BLaER1 treated with 17β-estradiol and CSF1 and Interleukin-3, amounts not matched to agents 10 nM and 100 nM (cell line): ENCODE measurements around the gene CUL3.

Experiments used
- H3K27ac ChIP-seq, 11 experiments: shearing (Covaris generic); formaldehyde crosslinking; 2 replicates each; pipeline ENCODE4 v1.8.1; 2022
- H3K27me3 ChIP-seq, 11 experiments: shearing (Covaris generic); formaldehyde crosslinking; 2 replicates each; pipeline ENCODE4 v1.8.1; 2022
- H3K36me3 ChIP-seq, 11 experiments: shearing (Covaris generic); formaldehyde crosslinking; 2 replicates each; pipeline ENCODE4 v1.8.1; 2022
- H3K4me1 ChIP-seq, 10 experiments: shearing (Covaris generic); formaldehyde crosslinking; 2 replicates each; pipeline ENCODE4 v1.8.1; 2022
- H3K4me2 ChIP-seq, 11 experiments: shearing (Covaris generic); formaldehyde crosslinking; 2 replicates each; pipeline ENCODE4 v1.8.1; 2022
- H3K4me3 ChIP-seq, 10 experiments: shearing (Covaris generic); formaldehyde crosslinking; 2 replicates each; pipeline ENCODE4 v1.8.1; 2022
- H3K9ac ChIP-seq, 11 experiments: shearing (Covaris generic); formaldehyde crosslinking; 2 replicates each; pipeline ENCODE4 v1.8.1; 2022
- H3K9me3 ChIP-seq, 11 experiments: shearing (Covaris generic); formaldehyde crosslinking; replicated peaks in 1 of 11; 2 replicates each; pipeline ENCODE4 v1.8.1; 2022
- H4K20me1 ChIP-seq, 11 experiments: shearing (Covaris generic); formaldehyde crosslinking; 2 replicates each; pipeline ENCODE4 v1.8.1; 2022
- Cebpa-rat ChIP-seq, 11 experiments: shearing (Covaris generic); IDR thresholded peaks; 2 replicates each; pipeline ENCODE4 v1.8.1; 2022

CUL3 gene

DNA sequence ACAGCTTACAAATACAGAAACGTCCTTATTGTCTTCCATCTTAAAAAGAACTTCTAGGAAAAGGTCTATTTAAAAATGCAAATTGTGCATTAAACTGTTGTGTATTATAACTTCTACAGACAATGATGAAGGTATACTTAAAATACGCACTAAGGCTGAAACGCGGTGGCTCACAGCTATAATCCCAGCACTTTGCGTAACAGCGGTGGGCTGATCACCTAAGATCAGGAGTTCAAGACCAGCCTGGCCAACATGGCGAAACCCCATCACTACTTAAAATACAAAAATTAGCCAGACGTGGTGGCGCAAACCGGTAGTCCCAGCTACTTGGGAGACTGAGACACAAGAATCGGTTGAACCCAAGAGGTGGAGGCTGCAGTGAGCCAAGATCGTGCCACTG lies 4.9 kb downstream of the CUL3 start:
- peaks cover 12 to 72% (median 43%) of the 10 kb centered on the region in 11 experiments; a peak in 20 of 22 replicates for H3K36me3 ChIP-seq
- no peak overlapping the region; a peak in 1 of 22 replicates for H3K9ac ChIP-seq
- peaks cover 88 to 98% (median 94%) of the 10 kb centered on the region in 11 experiments for H4K20me1 ChIP-seq
- H3K9me3 ChIP-seq: peaks cover 0 to 14% (median 6%) of the 10 kb centered on the region in 11 experiments; a peak in 9 of 22 replicates
- peaks cover 42 to 80% (median 54%) of the 10 kb centered on the region in 10 experiments for H3K4me1 ChIP-seq
- peak overlapping the region; percentile 17 to 96 (median 35); a peak in 19 of 22 replicates for H3K4me2 ChIP-seq
- TF ChIP-seq Cebpa-rat (IDR thresholded peaks at IDR 0.05): no peak
- no peak overlapping the region for H3K27ac ChIP-seq
- H3K27me3 ChIP-seq: no peaks in the 10 kb centered on the region
- H3K4me3 ChIP-seq: no peak overlapping the region

DNA sequence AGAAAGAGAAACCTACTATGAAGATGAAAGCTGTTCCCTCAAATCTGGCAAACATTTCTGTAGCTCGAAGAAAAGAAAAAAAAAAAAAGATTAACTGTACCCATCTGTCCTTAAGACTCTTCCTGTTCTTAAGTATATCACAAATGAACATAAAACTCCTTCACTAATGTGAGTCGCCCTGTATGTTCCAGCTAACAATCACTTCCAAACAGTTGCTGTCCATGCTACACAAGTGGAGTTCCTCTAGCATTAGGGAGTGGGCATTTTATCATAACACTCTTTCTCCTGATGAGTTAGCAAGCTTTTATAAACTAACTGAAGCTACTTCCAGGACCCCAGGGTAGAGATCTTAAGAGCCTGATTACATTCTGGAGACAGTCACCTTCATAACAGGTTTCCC lies 5.8 kb downstream of the CUL3 start:
- H3K36me3 ChIP-seq: peaks cover 12 to 76% (median 43%) of the 10 kb centered on the region in 11 experiments; a peak in 20 of 22 replicates
- peaks cover 46 to 89% (median 60%) of the 10 kb centered on the region in 10 experiments for H3K4me1 ChIP-seq

DNA sequence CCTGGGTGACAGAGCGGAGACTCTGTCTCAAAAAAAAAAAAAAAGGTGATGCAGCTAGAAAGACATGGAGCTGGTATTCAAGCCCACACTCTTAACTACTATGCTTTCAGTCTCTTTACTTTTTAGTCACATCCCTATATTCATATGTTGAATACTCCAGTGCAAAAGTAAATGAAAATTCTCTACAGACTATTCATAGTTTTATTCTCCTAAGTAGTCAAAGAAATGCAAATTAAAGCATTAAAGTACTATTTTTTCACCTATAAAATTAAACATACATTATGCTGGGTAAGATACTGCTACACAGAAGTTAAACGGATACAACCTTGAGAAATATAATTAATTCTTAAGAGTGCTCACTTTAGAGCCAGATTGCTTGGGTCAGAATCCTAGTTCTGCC lies 7.6 kb downstream of the CUL3 start:
- no peak for TF ChIP-seq Cebpa-rat (IDR thresholded peaks at IDR 0.05)
- Histone ChIP-seq H3K27ac (no peak overlapping the region), H3K4me1 (peaks cover 35 to 94% (median 52%) of the 10 kb centered on the region in 10 experiments), H3K9me3 (peaks cover 0 to 14% (median 8%) of the 10 kb centered on the region in 11 experiments; a peak in 11 of 22 replicates), H4K20me1 (peaks cover 97 to 100% (median 100%) of the 10 kb centered on the region in 11 experiments), H3K36me3 (peaks cover 7 to 87% (median 41%) of the 10 kb centered on the region in 11 experiments; a peak in 20 of 22 replicates), H3K27me3 (no peaks in the 10 kb centered on the region), H3K4me2 (peak overlapping the region in 2 of 11 experiments; percentile 51 to 70; a peak in 1 of 22 replicates), H3K9ac (no peak overlapping the region), H3K4me3 (no peak overlapping the region)

More for the DNA sequence above, 5.8 kb downstream of the CUL3 start:
- Histone ChIP-seq H3K9me3 (peaks cover 0 to 14% (median 6%) of the 10 kb centered on the region in 11 experiments; a peak in 9 of 22 replicates), H4K20me1 (peaks cover 97 to 100% (median 100%) of the 10 kb centered on the region in 11 experiments), H3K27me3 (no peaks in the 10 kb centered on the region), H3K27ac (peak overlapping the region in 3 of 11 experiments; percentile 4 to 22 (median 21); a peak in 2 of 22 replicates), H3K4me2 (peak overlapping the region; percentile 17 to 96 (median 35); a peak in 21 of 22 replicates), H3K9ac (peak overlapping the region in 3 of 11 experiments; percentile 25 to 59 (median 56); a peak in 6 of 22 replicates), H3K4me3 (peak overlapping the region in 1 of 10 experiments; percentile 16; a peak in 1 of 20 replicates)
- TF ChIP-seq Cebpa-rat (IDR thresholded peaks at IDR 0.05): no peak

DNA sequence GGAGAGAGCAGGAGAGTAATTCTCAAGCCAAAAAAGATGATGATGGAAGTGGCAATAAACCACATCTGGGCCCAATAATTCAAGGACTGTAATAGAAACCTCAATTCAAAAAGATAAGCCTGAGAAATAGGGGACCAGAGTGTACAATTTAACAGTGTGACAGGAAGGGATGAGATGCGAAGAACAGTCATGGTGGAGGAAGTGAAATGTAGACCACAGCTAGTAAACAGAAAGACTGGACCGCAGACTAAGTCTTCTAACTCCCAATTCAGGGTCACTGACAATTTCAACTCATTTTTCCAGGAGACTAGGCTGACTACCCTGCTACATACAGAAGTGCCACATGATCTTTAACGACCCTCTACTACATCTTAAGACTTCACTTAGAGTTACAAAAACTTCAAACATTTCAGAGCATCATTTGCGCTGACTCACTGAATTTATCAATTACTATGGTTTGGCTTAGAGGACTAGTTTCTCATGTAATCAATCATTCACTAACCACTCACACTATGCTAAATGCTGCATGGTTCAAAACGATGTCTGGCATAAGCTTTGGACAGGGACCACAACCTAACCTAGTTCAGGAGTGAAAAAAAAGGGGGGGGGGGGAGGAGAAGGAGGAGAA lies 9.0 kb downstream of the CUL3 start:
- H3K4me1 ChIP-seq: peaks cover 30 to 93% (median 44%) of the 10 kb centered on the region in 10 experiments
- no peaks in the 10 kb centered on the region for H3K27me3 ChIP-seq
- no peak overlapping the region for H3K4me3 ChIP-seq
- H3K27ac ChIP-seq: no peak overlapping the region; a peak in 1 of 22 replicates
- no peak overlapping the region for H3K9ac ChIP-seq
- peaks cover 97 to 100% (median 100%) of the 10 kb centered on the region in 11 experiments for H4K20me1 ChIP-seq
- no peak for TF ChIP-seq Cebpa-rat (IDR thresholded peaks at IDR 0.05)
- H3K4me2 ChIP-seq: peak overlapping the region; percentile 3 to 73 (median 51)
- H3K36me3 ChIP-seq: peaks cover 15 to 86% (median 37%) of the 10 kb centered on the region in 11 experiments; a peak in 20 of 22 replicates
- peaks cover 0 to 12% (median 7%) of the 10 kb centered on the region in 11 experiments; a peak in 6 of 22 replicates for H3K9me3 ChIP-seq

DNA sequence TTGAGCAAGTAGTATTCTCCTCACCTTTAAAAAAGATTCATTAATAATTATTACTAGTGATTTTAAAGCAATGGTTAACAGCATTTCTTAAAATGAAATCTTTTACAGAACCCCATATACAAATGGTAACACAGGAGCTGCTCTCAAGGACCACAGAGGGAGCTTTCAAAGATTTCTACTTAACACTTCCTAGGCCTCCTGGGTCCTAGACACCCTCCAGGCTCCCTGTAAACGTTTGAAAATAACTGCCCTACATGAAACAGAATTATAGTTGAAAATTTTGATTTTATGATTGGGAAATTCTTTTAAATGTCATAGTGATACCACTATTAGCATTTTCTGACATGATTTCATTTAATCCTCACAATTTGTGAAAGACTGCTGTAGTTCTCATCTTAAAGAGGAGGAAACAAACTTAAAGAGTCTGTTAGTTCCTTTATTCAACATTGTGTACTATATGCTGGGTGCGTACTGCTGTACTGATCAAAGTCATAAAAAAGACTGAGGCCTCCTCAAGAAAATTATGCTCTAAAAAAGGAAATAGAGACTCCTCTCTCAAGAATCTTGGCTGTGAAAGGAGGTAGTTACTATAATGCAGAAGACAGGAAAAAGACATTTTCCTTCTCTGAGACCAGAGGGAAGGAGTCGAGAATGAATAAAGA lies 10.6 kb downstream of the CUL3 start:
- Histone ChIP-seq H3K27me3 (no peaks in the 10 kb centered on the region), H3K4me1 (peaks cover 25 to 88% (median 31%) of the 10 kb centered on the region in 10 experiments), H3K36me3 (peaks cover 15 to 83% (median 33%) of the 10 kb centered on the region in 11 experiments; a peak in 20 of 22 replicates), H3K9me3 (peaks cover 0 to 18% (median 7%) of the 10 kb centered on the region in 11 experiments; a peak in 8 of 22 replicates), H3K27ac (peak overlapping the region in 1 of 11 experiments; percentile 2; a peak in 2 of 22 replicates), H3K4me2 (peak overlapping the region; percentile 3 to 73 (median 50); a peak in 11 of 22 replicates), H3K4me3 (no peak overlapping the region), H3K9ac (no peak overlapping the region), H4K20me1 (peaks cover 93 to 100% (median 100%) of the 10 kb centered on the region in 11 experiments)
- TF ChIP-seq Cebpa-rat (IDR thresholded peaks at IDR 0.05): no peak

DNA sequence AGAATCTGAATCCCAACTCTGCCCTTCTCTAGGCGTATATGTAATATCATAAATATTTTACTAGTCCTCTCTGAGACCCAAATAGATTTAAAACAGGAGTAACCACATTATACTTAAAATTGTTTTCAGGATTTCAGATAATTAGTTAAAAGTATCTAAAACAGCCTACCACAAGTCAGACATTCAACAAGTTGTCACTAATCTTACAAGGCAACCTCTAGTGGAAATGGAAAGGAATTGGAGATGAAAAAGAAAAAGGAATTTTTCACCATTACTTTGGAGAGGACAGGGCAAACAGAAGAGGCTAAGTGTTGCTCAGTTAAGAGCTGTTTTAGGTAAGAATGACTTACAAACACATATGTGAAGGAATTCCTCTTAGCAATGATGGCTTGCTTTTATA lies 11.4 kb downstream of the CUL3 start:
- Histone ChIP-seq H3K27ac (no peak overlapping the region), H4K20me1 (peaks cover 86 to 100% (median 100%) of the 10 kb centered on the region in 11 experiments), H3K9me3 (peaks cover 0 to 26% (median 9%) of the 10 kb centered on the region in 11 experiments; a peak in 10 of 22 replicates), H3K4me1 (peaks cover 20 to 82% (median 27%) of the 10 kb centered on the region in 10 experiments), H3K4me2 (peak overlapping the region in 2 of 11 experiments; percentile 70 to 73; a peak in 3 of 22 replicates), H3K4me3 (no peak overlapping the region), H3K27me3 (no peaks in the 10 kb centered on the region), H3K36me3 (peaks cover 15 to 85% (median 38%) of the 10 kb centered on the region in 11 experiments; a peak in 20 of 22 replicates), H3K9ac (no peak overlapping the region)
- TF ChIP-seq Cebpa-rat (IDR thresholded peaks at IDR 0.05): no peak

DNA sequence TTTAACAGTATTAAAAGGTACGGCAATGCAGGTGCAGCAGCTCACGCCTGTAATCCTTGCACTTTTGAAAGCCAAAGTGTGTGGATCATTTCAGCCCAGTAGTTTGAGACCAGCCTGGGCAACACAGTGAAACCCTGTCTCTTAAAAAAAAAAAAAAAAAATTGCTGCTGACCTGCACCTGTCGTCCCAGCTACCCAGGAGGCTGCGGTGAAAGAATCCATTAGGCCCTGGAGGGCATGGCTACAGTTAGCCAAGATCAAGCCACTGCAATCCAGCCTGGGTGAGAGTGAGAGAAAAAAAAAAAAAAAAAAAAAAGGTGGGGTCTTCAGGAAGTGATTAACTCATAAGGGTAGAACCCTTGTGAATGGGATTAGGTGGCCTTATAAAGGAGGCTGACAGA lies 12.8 kb downstream of the CUL3 start:
- H3K4me2 ChIP-seq: no peak overlapping the region
- H3K9me3 ChIP-seq: peaks cover 5 to 40% (median 23%) of the 10 kb centered on the region in 11 experiments; a peak in 21 of 22 replicates
- no peak overlapping the region for H3K27ac ChIP-seq
- peaks cover 20 to 90% (median 42%) of the 10 kb centered on the region in 11 experiments; a peak in 20 of 22 replicates for H3K36me3 ChIP-seq
- TF ChIP-seq Cebpa-rat (IDR thresholded peaks at IDR 0.05): no peak
- H4K20me1 ChIP-seq: peaks cover 81 to 100% (median 100%) of the 10 kb centered on the region in 11 experiments
- no peak overlapping the region for H3K9ac ChIP-seq
- no peaks in the 10 kb centered on the region for H3K27me3 ChIP-seq
- no peak overlapping the region for H3K4me3 ChIP-seq
- peaks cover 20 to 68% (median 27%) of the 10 kb centered on the region in 10 experiments for H3K4me1 ChIP-seq

DNA sequence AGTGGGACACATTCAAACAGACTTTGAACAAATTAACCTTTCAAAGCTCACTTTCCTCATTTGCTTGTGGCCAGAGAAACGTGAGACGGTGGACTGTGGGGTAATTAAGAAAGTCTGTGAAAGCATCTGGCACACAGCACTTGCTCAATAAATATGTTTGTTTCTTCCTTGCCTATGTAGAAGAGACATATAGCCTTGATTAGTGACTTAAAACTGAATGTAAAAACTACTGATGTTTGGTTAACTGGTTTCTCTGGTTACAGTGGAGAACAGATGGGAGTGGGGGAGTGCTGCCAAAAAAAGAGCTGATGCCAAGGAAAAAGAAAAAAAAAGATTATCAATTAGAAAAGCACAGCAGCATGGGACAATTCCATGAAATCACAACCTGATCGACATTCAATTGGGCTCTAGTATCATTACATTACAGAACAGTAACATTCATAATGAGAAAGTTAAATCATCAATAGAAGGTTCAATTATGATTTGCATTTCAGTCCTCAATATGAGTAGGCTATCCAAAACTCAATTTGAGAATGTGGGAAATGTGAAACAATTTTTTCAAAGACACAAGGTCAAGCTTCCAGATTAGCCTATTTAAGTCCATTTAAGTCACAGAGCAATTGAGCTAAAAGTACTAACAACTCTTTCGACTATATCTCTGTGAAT lies 14.7 kb downstream of the CUL3 start:
- Histone ChIP-seq H4K20me1 (peaks cover 81 to 100% (median 100%) of the 10 kb centered on the region in 11 experiments), H3K27me3 (no peaks in the 10 kb centered on the region)
- TF ChIP-seq Cebpa-rat (IDR thresholded peaks at IDR 0.05): no peak

More for the DNA sequence above, 14.7 kb downstream of the CUL3 start:
- H3K36me3 ChIP-seq: peaks cover 30 to 90% (median 61%) of the 10 kb centered on the region in 11 experiments
- peaks cover 6 to 49% (median 9%) of the 10 kb centered on the region in 10 experiments for H3K4me1 ChIP-seq
- peaks cover 19 to 58% (median 42%) of the 10 kb centered on the region in 11 experiments for H3K9me3 ChIP-seq
- H3K27ac ChIP-seq: no peak overlapping the region; a peak in 1 of 22 replicates
- H3K4me3 ChIP-seq: no peak overlapping the region
- 0 out of 22 replicates have a peak overlapping the region, but pooled peaks of 1 of the 11 experiments have one; percentile 6 for H3K4me2 ChIP-seq
- H3K9ac ChIP-seq: no peak overlapping the region
